Measurements from ENCODE around the gene GGA2.

GGA2 gene

DNA sequence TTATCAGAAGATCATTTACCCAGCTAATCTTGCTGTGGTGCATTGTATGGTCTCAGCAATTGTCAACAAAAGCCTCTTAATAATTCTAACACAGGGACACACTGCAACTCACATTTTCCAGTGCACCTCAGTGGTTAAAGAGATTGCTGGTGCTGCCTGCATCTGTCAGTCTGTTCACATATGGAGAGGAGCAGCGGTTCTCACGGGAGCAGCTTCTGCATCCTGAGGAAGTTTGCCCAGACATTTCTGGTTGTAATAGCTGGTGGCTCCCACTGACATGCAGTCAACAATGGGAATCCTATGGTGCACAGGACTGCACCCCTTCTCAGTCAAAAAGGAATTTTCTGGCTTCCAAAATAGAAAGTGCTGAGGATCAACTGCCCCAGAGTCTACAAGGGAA, 7.8 kb downstream of the GGA2 start:
- Histone ChIP-seq H3K27ac (ENCODE audit: low read depth, low read length, severe bottlenecking) (no peak overlapping the region), H3K36me3 (ENCODE audit: control insufficient read depth, insufficient read depth, low read length) (peaks cover 11% of the 10 kb centered on the region), H3K4me3 (ENCODE audit: extremely low read depth, insufficient read depth, low read length, poor library complexity, severe bottlenecking) (no peak overlapping the region), H3K4me1 (ENCODE audit: control insufficient read depth, insufficient read depth, low read length, poor library complexity, severe bottlenecking) (peaks cover 22% of the 10 kb centered on the region), H3K9me3 (ENCODE audit: control insufficient read depth, low read length) (no peaks in the 10 kb centered on the region)
- 93 to 100% methylated on average over 2 of the region's 2 CpGs for WGBS, 2 experiments (ENCODE audit: insufficient coverage in 2 of 2)

DNA sequence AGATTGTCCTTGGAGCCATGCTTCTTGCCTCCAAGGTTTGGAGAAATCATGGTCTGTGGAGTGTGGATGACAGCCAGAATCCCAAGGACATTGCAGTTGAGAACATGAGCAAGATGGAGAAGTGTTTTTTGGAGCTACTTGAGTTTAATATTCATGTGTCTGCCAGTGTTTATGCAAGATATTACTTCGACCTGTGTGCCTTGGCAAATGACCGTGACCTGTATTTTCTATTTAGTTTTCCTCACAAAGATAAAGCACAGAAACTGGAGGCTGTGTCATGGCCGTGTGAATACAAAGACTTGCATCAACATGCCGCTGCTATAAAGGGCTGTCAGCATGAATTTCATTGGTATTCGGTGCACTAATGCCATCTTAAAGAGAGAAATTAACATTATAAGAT, 9.0 kb downstream of the GGA2 start:
- Histone ChIP-seq H3K27ac (ENCODE audit: low read depth, low read length, severe bottlenecking) (no peak overlapping the region), H3K36me3 (ENCODE audit: control insufficient read depth, insufficient read depth, low read length) (peaks cover 11% of the 10 kb centered on the region)
- WGBS, 2 experiments (ENCODE audit: insufficient coverage in 2 of 2) = 89 to 93% methylated on average over 2 to 3 of the region's 5 CpGs

DNA sequence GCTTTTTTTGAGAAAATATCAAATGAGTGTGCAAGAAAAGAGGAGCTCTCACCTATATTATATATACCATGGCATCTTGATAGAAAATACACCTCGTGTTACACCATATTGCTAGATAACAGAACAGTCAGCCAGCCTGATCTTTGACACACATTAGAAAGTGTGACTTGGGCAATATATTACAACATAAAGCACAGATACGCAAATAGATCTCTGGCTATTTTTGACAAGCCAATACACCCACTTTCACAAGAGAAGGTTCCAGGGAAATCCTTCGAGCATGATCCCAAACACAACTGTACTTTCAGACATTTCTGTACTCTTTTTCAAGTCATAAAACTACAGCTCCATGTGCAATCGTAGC, 9.4 kb downstream of the GGA2 start:
- Histone ChIP-seq H3K4me1 (ENCODE audit: control insufficient read depth, insufficient read depth, low read length, poor library complexity, severe bottlenecking) (peaks cover 17% of the 10 kb centered on the region), H3K27ac (ENCODE audit: low read depth, low read length, severe bottlenecking) (no peak overlapping the region), H3K4me3 (ENCODE audit: extremely low read depth, insufficient read depth, low read length, poor library complexity, severe bottlenecking) (no peak overlapping the region), H3K9me3 (ENCODE audit: control insufficient read depth, low read length) (no peaks in the 10 kb centered on the region), H3K36me3 (ENCODE audit: control insufficient read depth, insufficient read depth, low read length) (peaks cover 11% of the 10 kb centered on the region)
- 63 to 73% methylated on average over 3 to 4 of the region's 4 CpGs for WGBS, 2 experiments (ENCODE audit: insufficient coverage in 2 of 2)

More for the DNA sequence above, 9.0 kb downstream of the GGA2 start:
- Histone ChIP-seq H3K4me1 (ENCODE audit: control insufficient read depth, insufficient read depth, low read length, poor library complexity, severe bottlenecking) (peaks cover 21% of the 10 kb centered on the region), H3K4me3 (ENCODE audit: extremely low read depth, insufficient read depth, low read length, poor library complexity, severe bottlenecking) (no peak overlapping the region), H3K9me3 (ENCODE audit: control insufficient read depth, low read length) (no peaks in the 10 kb centered on the region)

DNA sequence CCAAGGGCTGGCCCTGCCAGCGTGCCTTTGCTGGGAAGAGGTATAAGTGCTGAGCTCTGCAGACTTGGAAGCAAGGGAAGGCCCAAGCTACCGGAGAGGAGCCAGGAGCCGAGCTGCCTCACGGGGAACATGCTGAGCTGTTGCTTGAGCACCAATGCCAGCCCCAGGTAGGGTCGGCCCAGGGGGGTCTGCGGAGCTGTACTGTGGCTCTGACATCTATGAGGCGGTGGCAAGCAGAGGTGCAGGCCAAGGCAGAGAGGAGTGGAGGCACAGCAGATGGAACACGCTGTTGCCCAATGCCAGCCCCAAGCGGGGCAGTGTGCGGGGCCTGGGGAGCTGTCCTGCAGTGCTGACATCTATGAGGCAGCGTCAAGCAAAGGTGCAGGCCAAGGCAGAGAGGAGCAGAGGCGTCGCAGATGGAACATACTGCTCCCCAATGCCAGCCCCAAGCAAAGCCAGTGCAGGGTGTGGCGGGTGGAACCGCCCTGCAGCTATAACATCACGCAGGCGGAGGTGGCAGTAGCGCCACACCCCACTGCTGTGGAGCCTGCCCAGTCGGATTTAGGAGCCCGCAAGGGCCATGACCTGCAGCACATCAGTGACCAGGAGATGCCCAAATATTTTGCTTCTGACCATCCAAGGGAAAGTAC, 10.0 kb downstream of the GGA2 start:
- WGBS, 2 experiments (ENCODE audit: insufficient coverage in 2 of 2) = 93 to 95% methylated on average over 17 to 20 of the region's 20 CpGs
- Histone ChIP-seq H3K27ac (ENCODE audit: low read depth, low read length, severe bottlenecking) (no peak overlapping the region), H3K4me3 (ENCODE audit: extremely low read depth, insufficient read depth, low read length, poor library complexity, severe bottlenecking) (no peak overlapping the region), H3K4me1 (ENCODE audit: control insufficient read depth, insufficient read depth, low read length, poor library complexity, severe bottlenecking) (peaks cover 15% of the 10 kb centered on the region), H3K9me3 (ENCODE audit: control insufficient read depth, low read length) (no peaks in the 10 kb centered on the region), H3K36me3 (ENCODE audit: control insufficient read depth, insufficient read depth, low read length) (peaks cover 16% of the 10 kb centered on the region)

DNA sequence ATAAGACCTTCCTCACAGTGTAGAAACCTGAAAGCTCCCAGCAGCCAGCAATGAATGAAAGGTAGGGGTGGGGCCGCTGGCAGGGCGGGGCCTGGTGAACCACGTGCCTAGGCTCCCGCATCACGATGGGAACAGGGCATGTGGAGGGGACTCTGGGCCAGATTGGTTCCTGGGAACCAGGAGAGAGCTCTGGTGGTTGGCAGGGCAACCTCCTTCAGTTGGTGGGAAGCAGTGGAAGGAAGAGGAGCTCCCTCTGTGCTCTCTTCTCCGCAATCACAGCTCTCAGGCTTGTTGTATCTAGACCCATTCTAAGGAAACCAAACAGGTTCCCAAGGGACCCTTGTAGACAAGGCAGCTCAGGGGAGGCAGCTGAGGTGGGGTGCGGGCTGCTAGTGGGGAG, 10.5 kb downstream of the GGA2 start:
- peaks cover 9% of the 10 kb centered on the region for H3K4me1 ChIP-seq (ENCODE audit: control insufficient read depth, insufficient read depth, low read length, poor library complexity, severe bottlenecking)
- no peak overlapping the region for H3K27ac ChIP-seq (ENCODE audit: low read depth, low read length, severe bottlenecking)
- H3K36me3 ChIP-seq (ENCODE audit: control insufficient read depth, insufficient read depth, low read length) = peaks cover 18% of the 10 kb centered on the region
- H3K4me3 ChIP-seq (ENCODE audit: extremely low read depth, insufficient read depth, low read length, poor library complexity, severe bottlenecking) = no peak overlapping the region
- no peaks in the 10 kb centered on the region for H3K9me3 ChIP-seq (ENCODE audit: control insufficient read depth, low read length)
- 84 to 92% methylated on average over 4 to 6 of the region's 7 CpGs for WGBS, 2 experiments (ENCODE audit: insufficient coverage in 2 of 2)

DNA sequence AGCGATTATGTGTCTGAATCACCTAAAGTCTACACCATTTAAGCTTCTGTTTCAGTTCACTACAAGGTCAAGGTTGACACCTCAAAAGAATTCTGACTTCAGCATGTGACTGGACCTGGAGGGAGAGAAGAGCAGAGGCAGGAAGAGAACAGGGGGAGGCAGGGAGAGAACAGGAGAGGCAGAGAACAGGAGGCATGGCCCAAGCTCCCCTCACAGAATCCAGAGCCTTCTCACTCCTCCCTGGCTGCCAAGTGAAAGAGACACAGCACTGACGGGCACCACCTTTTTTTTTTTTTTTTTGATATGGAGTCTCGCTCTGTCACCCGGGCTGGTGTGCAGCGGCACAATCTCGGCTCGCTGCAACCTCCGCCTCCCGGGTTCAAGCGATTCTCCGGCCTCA, 11.4 kb downstream of the GGA2 start:
- H3K4me1 ChIP-seq (ENCODE audit: control insufficient read depth, insufficient read depth, low read length, poor library complexity, severe bottlenecking) = peaks cover 3% of the 10 kb centered on the region
- H3K36me3 ChIP-seq (ENCODE audit: control insufficient read depth, insufficient read depth, low read length) = peaks cover 26% of the 10 kb centered on the region
- H3K4me3 ChIP-seq (ENCODE audit: extremely low read depth, insufficient read depth, low read length, poor library complexity, severe bottlenecking) = no peak overlapping the region
- 94% methylated on average over 8 to 10 of the region's 11 CpGs for WGBS, 2 experiments (ENCODE audit: insufficient coverage in 2 of 2)
- H3K9me3 ChIP-seq (ENCODE audit: control insufficient read depth, low read length) = no peaks in the 10 kb centered on the region
- no peak overlapping the region for H3K27ac ChIP-seq (ENCODE audit: low read depth, low read length, severe bottlenecking)

DNA sequence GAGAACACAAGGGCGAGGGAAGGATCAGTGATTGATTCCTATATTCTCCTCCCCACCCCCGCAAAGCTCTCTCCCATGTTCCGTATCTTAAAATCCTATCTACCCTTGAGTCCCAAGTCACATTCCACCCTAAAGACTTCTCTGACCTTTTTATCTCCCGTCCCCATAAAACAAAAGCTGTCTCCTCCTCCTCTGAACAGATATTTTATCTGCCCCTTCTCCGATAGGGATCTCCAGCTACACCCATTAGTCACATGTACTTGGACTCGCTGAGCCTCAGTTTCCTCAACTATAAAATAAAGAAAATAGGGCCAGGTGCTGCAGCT, 12.8 kb downstream of the GGA2 start:
- 87 to 95% methylated on average over 4 to 5 of the region's 6 CpGs for WGBS, 2 experiments (ENCODE audit: insufficient coverage in 2 of 2)
- no peak overlapping the region for H3K27ac ChIP-seq (ENCODE audit: low read depth, low read length, severe bottlenecking)
- peaks cover 3% of the 10 kb centered on the region for H3K4me1 ChIP-seq (ENCODE audit: control insufficient read depth, insufficient read depth, low read length, poor library complexity, severe bottlenecking)
- no peak overlapping the region for H3K4me3 ChIP-seq (ENCODE audit: extremely low read depth, insufficient read depth, low read length, poor library complexity, severe bottlenecking)
- no peaks in the 10 kb centered on the region for H3K9me3 ChIP-seq (ENCODE audit: control insufficient read depth, low read length)
- H3K36me3 ChIP-seq (ENCODE audit: control insufficient read depth, insufficient read depth, low read length) = peaks cover 40% of the 10 kb centered on the region

DNA sequence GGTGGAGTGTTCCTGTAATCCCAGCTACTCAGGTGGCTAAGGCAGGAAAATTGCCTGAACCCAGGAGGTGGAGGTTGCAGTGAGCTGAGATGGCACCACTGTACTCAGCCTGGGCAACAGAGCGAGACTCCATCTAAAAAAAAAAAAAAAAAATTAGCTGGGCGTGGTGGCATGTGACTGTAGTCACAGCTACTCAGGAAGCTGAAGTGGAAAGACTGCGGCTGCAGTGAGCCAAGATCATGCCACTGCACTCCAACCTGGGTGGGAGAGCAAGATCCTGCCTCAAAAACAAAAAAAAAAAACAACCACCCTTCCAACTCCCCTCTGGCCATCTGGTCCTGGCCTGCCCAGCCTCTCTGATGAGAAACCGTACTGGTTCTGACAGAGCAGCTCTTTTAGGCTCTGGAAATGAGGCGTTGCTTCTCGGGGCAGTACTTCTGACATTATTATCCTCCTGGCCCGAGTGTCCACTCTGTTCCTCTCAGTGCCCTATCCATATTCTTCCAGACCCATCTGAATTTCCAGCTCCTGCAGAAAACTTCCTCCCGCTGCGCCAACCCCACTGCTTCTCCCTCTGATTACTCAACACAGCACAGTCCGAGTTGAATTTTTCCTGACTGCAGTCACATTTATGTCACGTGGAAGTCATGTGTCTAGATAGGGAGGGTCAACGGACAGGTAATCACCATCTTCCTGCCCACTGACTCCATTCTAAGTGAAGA, 13.3 kb downstream of the GGA2 start:
- Histone ChIP-seq H3K27ac (ENCODE audit: low read depth, low read length, severe bottlenecking) (no peak overlapping the region), H3K4me3 (ENCODE audit: extremely low read depth, insufficient read depth, low read length, poor library complexity, severe bottlenecking) (no peak overlapping the region), H3K36me3 (ENCODE audit: control insufficient read depth, insufficient read depth, low read length) (peaks cover 44% of the 10 kb centered on the region), H3K4me1 (ENCODE audit: control insufficient read depth, insufficient read depth, low read length, poor library complexity, severe bottlenecking) (peaks cover 6% of the 10 kb centered on the region), H3K9me3 (ENCODE audit: control insufficient read depth, low read length) (no peaks in the 10 kb centered on the region)
- 78 to 100% methylated on average over 5 to 6 of the region's 12 CpGs for WGBS, 2 experiments (ENCODE audit: insufficient coverage in 2 of 2)

DNA sequence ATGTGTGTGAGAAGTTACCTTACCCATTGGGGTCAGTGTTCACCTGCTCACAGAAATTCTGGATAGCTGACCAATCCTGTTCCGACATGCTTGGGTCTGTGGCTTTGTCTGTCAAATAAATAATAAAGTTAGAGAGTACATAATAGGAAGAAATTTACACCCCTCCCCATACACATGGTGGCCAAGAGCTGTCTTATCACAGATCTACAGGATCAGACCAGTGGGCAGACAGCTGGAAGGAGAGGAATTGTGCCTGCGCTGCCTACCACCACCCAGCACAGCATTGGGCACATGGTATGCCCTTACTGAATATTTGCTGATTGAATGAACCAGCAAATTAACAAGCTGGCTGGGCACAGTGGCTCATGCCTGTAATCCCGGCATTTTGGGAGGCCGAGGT, 14.6 kb downstream of the GGA2 start:
- WGBS, 2 experiments (ENCODE audit: insufficient coverage in 2 of 2) = 100% methylated on average over 1 of the region's 4 CpGs; no CpG with 5 or more reads in 1 of the 2 experiments
- H3K9me3 ChIP-seq (ENCODE audit: control insufficient read depth, low read length) = no peaks in the 10 kb centered on the region
- peaks cover 47% of the 10 kb centered on the region for H3K36me3 ChIP-seq (ENCODE audit: control insufficient read depth, insufficient read depth, low read length)
- no peak overlapping the region for H3K4me3 ChIP-seq (ENCODE audit: extremely low read depth, insufficient read depth, low read length, poor library complexity, severe bottlenecking)
- no peak overlapping the region for H3K27ac ChIP-seq (ENCODE audit: low read depth, low read length, severe bottlenecking)
- peaks cover 8% of the 10 kb centered on the region for H3K4me1 ChIP-seq (ENCODE audit: control insufficient read depth, insufficient read depth, low read length, poor library complexity, severe bottlenecking)

DNA sequence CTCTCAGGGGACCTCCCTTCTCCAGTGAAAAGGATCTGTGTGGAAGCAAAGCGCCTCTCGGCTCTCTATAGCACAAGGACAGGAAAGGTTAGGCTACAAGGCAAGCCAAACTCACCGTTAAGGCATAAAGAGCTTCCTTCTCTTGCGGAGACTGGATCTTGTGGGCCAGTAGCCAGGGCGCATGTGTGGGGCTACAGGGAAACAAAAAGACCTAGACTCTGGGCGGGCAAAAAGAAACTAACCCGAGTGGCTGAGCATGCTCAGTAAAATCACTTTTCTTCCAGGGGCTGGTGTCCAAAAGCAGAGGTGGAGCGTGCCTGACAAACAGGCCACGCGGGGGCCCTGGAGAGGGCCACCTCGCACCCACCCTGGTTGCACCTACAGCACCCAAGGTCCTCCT, 16.1 kb downstream of the GGA2 start:
- Histone ChIP-seq H3K36me3 (ENCODE audit: control insufficient read depth, insufficient read depth, low read length) (peaks cover 62% of the 10 kb centered on the region), H3K4me3 (ENCODE audit: extremely low read depth, insufficient read depth, low read length, poor library complexity, severe bottlenecking) (no peak overlapping the region), H3K4me1 (ENCODE audit: control insufficient read depth, insufficient read depth, low read length, poor library complexity, severe bottlenecking) (peaks cover 8% of the 10 kb centered on the region), H3K27ac (ENCODE audit: low read depth, low read length, severe bottlenecking) (no peak overlapping the region), H3K9me3 (ENCODE audit: control insufficient read depth, low read length) (no peaks in the 10 kb centered on the region)
- WGBS, 2 experiments (ENCODE audit: insufficient coverage in 2 of 2) = 91 to 97% methylated on average over 11 of the region's 11 CpGs

Measured in mesodermal cell (in vitro differentiated cells).